Inflammatory macrophage treated with lipopolysaccharide for 4 hours (primary cell): ENCODE results near the gene HOGA1.

ENCODE experiments used
- DNase-seq: peaks from one replicate; pipeline ENCODE4 v3.0.0-alpha.2; 2020

HOGA1 gene

GRCh38 chr10:97580421-97581367 is 3.5 kb upstream of the HOGA1 start:
- no peak for DNase-seq

GRCh38 chr10:97582169-97582568 is 2.0 kb upstream of the HOGA1 start:
- no peak for DNase-seq

GRCh38 chr10:97583476-97583875 is 713 bp upstream of the HOGA1 start:
- no peak for DNase-seq

GRCh38 chr10:97584798-97585438 is 729 bp downstream of the HOGA1 start:
- DNase-seq, result no peak

- no peak for DNase-seq
These were observed 1.2 kb downstream of the HOGA1 start for GRCh38 chr10:97585439-97585811.

- DNase-seq, result no peak
These were observed 3.0 kb downstream of the HOGA1 start for GRCh38 chr10:97587183-97587582.

GRCh38 chr10:97589479-97589878 is 5.3 kb downstream of the HOGA1 start, which contains the start of gene C10orf62:
Gene C10orf62, plus strand, starts transcription at chr10:97589721. Its CDS starts 177 bp downstream, at chr10:97589898.
- DNase-seq, result no peak

GRCh38 chr10:97590082-97590747 is 6.0 kb downstream of the HOGA1 start:
- no peak for DNase-seq

- no peak for DNase-seq
These were observed 6.7 kb downstream of the HOGA1 start for GRCh38 chr10:97590748-97591495.

GRCh38 chr10:97593421-97593820 is 9.2 kb downstream of the HOGA1 start:
- no peak for DNase-seq

- peak; percentile 8 for DNase-seq
These were observed 12.2 kb downstream of the HOGA1 start for GRCh38 chr10:97596101-97597082.

GRCh38 chr10:97597778-97598177 is 13.6 kb downstream of the HOGA1 start:
- DNase-seq, result no peak

GRCh38 chr10:97598407-97599271 is 14.4 kb downstream of the HOGA1 start:
- DNase-seq, result no peak

GRCh38 chr10:97599272-97599619 is 15.1 kb downstream of the HOGA1 start:
- no peak for DNase-seq

- no peak for DNase-seq
These were observed 16.4 kb downstream of the HOGA1 start for GRCh38 chr10:97600616-97601015.

- no peak for DNase-seq
These were observed 17.4 kb downstream of the HOGA1 start for GRCh38 chr10:97601268-97602215.

GRCh38 chr10:97607095-97607636 is 23.0 kb downstream of the HOGA1 start:
- no peak for DNase-seq

GRCh38 chr10:97608991-97609561 is 24.9 kb downstream of the HOGA1 start:
- no peak for DNase-seq

GRCh38 chr10:97611473-97611872 is 27.3 kb downstream of the HOGA1 start:
- DNase-seq, result no peak
